CD4-positive, alpha-beta T cell treated with Interleukin-15 for 1 hour (primary cell): ENCODE results near the gene GFPT1.
"Not testable (repeated sequence)": the region's sequence is repeated elsewhere in the genome, so short reads cannot be mapped to it uniquely, and the experiment has no call there.

Experiments used
- DNase-seq: peaks from one replicate; pipeline ENCODE4 v3.0.0-alpha.2; 2020

The GFPT1 gene

GRCh38 chr2:69386789-69387734 lies at the start of gene GFPT1:
Gene GFPT1 (minus strand): TSS chr2:69387227. CDS start chr2:69387071, 156 bp downstream.
- peak; percentile 90 for DNase-seq

- no peak for DNase-seq
Observed at GRCh38 chr2:69436596-69436937, 49.5 kb upstream of the GFPT1 start.

DNA sequence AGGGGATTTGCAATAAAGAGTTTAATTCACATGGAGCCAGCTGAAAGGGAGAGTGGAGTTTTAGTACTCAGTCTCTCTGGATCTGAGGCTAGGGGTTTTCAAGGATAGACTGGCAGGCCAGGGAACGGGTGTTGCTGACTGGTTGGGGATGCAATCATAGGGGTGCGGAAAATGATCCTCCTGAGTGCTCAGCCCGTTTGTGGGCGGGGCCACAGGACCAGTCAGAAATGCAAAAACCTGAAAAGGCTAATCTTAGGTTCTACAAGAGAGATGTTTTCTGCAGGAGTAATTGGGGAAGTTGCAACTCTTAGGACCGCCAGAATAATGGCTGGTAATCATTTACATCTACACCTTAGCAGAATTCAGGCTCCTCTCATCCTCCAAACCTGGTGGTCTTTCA lies 47.7 kb upstream of the GFPT1 start:
- no peak for DNase-seq

GRCh38 chr2:69429491-69430183 lies 42.6 kb upstream of the GFPT1 start:
- DNase-seq, result no peak

DNA sequence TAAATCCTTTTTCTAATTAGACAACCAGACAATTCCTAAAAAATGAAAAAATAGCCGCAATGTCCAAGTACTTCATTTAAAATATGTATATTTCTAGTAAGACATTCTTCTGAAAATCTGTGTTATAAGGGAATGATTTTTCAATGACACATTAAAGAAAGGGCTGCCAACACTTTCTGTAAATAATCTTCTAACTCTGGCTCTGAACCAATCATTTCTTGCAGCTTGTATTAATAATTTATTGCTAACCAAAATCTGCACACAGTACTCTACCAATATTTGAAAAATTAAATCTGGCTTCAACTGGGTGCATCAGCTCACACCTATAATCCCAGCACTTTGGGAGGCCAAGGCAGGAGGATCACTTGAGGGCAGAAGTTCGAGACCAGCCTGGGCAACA lies 42.0 kb upstream of the GFPT1 start:
- no peak for DNase-seq

GRCh38 chr2:69424419-69424818 lies 37.4 kb upstream of the GFPT1 start:
- DNase-seq, result no peak

GRCh38 chr2:69422198-69422597 lies 35.2 kb upstream of the GFPT1 start:
- DNase-seq, result no peak

GRCh38 chr2:69419111-69419510 lies 32.1 kb upstream of the GFPT1 start:
- not testable (repeated sequence) for DNase-seq

DNA sequence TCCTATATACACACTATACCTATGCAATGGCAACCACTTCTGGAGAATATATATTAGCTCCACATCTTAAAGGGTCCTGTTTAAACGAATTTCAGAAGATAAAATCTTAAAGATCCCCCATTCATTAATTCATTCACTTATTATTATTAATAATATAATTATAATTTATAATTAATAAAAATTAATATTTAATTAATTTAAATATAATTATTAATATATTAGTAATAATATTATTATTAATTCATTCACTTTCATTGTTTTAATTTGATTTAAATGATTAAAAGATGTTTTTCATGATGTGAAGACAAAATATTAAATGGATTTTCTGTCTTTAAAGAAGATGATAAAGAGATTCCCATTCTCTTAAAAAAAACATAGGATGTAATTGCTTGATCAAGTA lies 29.1 kb upstream of the GFPT1 start:
- DNase-seq, result no peak

DNA sequence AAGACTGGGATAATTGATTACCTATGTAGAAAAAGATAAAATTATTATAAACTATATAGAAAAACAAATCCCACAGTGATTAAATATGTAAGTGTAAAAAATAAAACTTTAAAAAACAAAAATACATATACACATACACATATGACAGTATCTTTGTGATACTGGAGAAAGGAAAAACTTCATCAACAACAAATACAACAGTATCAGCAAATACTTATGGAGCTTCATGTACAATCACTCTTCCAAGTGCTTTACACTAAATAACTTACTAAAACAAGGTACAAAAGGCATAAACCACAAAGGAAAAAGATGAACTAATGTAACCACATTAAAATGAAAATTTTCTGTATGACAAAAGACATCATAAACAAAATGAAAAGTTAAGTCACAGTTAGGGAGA lies 24.1 kb upstream of the GFPT1 start:
- no peak for DNase-seq

- DNase-seq, result no peak
Observed at GRCh38 chr2:69405306-69405705, 18.3 kb upstream of the GFPT1 start.

GRCh38 chr2:69400121-69400520 lies 13.1 kb upstream of the GFPT1 start:
- no peak for DNase-seq

GRCh38 chr2:69397234-69397633 lies 10.2 kb upstream of the GFPT1 start:
- DNase-seq, result no peak

DNA sequence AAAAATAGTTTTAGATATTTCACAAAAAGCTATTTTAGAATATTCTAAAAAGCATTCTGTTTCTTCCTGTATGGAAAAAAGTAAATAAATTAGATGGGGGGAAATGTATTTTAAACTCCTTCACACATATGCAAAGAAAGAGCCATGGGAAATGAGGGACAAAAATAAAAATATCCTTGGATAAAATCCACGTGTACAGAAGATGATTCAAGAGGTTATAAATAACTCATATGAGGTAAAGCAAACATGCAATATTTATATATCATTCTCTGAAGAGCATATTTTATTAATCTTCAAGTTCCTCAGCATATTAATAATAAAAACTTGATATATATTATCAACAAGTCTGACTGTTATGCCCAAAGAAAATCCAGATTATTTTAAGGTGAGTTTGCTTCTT lies 8.8 kb upstream of the GFPT1 start:
- DNase-seq, result no peak

DNA sequence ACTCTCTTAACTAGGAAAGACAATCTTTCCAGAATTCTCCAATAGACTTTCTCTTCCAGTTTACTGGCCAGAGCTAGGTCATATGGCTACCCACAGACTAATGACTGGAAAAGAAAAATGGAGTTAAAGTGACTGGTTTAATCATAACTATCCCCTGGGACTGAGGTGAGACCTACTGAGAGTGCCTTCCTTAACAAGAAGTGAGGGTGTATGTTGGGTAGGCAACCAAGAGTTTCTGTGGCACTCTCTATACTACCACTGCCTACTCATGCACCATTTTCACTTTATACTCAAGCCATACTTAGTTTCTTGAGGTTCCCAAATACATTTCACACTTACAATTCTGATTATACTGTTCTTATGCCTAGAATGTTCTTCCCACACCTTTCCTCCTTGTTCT lies 6.9 kb upstream of the GFPT1 start:
- no peak for DNase-seq

DNA sequence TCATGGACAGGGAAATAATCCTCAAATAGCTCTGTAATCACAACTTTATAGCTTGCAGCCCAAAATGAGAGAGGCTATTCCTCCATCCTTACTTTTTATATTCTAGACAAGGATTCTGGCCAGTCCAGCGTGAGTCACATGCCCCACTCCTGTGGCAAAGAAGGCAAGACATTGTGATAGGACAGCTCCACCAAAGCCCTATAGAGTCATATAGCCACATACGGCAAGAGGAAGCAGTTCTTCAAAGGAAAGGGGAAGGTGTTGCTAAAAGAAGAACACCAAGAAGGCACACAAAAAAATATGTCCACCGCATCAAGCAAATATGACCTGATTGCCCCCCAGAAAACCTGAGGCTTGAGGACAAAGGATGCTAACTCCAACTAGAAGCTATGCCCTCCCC lies 3.4 kb upstream of the GFPT1 start:
- no peak for DNase-seq

- no peak for DNase-seq
Observed at GRCh38 chr2:69390001-69390400, 3.0 kb upstream of the GFPT1 start.

DNA sequence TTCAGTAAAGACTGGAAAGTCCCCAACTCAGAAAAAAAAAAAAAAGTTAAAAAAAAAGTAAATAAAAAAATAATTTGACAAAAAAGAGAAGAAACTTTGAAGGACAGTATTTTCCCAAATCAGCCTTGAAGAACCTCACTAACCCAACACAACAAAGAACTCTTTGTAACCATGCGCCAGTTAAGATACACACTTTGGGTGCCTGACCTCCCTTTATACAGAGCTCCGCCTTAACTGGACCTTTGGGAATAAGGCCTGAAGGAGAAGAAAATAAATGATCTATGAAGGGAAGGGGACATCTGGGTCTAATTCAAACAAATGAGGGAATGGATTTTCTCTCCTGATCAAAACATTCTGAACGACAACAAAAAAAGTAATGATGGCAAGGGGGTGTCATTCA lies 2.2 kb upstream of the GFPT1 start:
- DNase-seq, result no peak

DNA sequence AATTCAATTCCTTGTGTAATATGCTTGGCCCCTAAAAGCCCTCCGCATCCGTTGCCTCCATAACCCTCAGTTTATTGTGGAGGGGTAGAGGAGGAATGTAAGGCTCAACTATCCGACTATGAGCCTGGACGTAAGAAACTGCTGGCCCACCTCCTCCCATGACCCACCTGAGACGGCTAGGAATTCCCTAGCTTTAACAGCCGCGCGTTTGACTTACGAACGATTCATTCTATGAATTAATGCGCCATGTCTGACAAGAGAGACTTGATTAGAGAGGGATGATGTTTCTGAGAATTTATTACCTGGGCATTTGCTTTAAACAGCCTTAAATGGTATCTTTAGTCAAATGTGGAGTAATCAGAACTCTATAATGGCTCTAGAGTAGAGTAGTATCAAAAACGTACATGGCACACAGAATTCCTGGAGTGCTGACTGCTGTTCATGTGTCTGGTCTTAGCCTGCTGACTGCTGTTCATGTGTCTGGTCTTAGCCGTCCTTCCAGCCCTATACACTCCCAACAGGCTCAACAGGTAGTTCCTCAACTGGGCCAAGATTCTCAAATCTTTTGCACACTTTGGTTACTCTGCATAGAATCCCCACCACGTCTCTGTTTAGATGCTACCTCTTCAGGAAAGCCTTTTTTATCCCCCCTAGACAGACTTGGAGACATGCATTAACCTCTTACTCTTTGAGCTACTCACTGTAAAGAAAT lies 899 bp upstream of the GFPT1 start:
- no peak for DNase-seq

GRCh38 chr2:69386360-69386759 lies 667 bp downstream of the GFPT1 start:
- no peak for DNase-seq

DNA sequence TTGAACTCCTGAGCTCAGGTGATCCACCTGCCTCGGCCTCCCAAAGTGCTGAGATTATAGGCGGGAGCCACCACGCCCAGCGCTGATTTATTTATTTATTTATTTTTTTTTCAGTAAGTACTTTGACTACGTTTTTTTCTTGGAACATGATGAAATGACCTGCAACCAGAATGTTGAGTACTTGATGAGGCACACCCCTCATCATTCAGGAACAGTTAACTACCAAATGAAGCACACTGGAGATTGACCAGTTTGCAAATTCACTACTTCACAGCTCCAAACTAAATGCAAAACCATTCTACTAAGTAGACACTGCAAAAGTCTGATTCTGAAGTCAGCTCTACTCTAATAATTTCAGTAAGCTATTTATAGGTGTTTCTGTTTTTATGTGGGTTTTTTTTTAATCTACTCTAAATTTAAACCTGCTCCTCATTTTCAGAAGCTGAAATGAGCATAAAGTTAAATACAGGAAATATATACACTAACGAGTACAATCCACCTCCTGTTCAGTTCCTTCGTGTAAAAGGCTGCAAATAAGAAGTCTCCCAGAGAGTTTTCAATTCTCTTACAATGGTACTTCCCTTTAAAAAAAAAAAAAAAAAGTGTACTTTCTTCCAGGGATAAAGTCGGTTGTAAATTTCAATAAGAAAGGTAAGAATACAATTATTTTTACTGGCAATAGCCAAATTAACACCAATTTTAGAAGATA lies 1.4 kb downstream of the GFPT1 start:
- no peak for DNase-seq

DNA sequence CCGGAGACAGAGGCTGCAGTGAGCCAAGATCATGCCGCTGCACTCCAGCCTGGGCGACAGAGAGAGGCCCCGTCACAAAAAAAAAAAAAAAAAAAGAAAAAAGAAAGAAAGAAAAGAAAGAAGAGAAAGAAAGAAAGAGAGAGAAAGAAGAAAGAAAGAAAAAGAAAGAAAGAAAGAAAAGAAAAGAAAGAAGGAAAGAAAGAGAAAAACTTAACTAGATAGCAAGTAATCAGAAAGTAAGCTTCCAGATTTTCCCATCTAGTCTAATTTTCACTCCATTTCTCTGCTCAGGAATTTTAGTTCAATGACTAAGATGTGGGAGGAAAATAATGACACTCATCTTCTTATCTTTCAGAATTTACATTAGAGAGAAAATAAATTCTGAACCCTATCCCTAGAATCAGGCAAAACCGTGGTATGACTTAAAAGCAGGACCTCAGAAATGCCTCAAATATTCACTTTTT lies 2.4 kb downstream of the GFPT1 start:
- DNase-seq, result no peak
